ENCODE results near the gene CRKL. TPM values are rescaled to one million over a fixed set of nuclear protein-coding genes. Genes with fewer than 3 reads are reported as not detected.
A peak's percentile ranks its signal among the peaks of the same experiment; 100 is the strongest.

CRKL gene
- total RNA-seq, 1 donor from 2014 or later: 54.1 TPM

GRCh38 chr22:20981787-20982562, 64.8 kb downstream of the CRKL start, which contains the start of gene LZTR1:
LZTR1 (plus strand) TSS chr22:20982297; CDS start chr22:20982372, 75 bp downstream.
- peak; percentile 82 for DNase-seq (ENCODE audit: low spot score)

DNA sequence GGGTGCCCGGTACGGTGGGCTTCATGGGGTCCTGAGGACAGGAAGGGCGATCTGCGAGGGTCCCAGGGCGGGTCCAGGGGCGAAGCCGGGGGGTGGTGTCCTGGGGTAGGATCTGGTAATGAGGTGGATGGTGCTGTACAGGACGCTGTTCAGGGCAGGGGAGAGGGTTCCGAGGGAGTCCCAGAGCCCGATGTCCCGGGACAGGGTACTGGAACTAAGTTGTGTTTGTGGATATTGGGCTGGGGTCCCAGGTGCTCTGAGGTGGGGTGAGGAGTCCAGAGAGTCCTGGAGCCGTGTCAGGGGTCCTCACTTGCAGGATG, 65.3 kb downstream of the CRKL start:
- no peak for DNase-seq (ENCODE audit: low spot score)

GRCh38 chr22:20983081-20983771, 66.0 kb downstream of the CRKL start:
- no peak for DNase-seq (ENCODE audit: low spot score)

- no peak for DNase-seq (ENCODE audit: low spot score)
Observed at GRCh38 chr22:20985720-20986119, 68.5 kb downstream of the CRKL start.

- no peak for DNase-seq (ENCODE audit: low spot score)
Observed at GRCh38 chr22:20986365-20986764, 69.2 kb downstream of the CRKL start.

DNA sequence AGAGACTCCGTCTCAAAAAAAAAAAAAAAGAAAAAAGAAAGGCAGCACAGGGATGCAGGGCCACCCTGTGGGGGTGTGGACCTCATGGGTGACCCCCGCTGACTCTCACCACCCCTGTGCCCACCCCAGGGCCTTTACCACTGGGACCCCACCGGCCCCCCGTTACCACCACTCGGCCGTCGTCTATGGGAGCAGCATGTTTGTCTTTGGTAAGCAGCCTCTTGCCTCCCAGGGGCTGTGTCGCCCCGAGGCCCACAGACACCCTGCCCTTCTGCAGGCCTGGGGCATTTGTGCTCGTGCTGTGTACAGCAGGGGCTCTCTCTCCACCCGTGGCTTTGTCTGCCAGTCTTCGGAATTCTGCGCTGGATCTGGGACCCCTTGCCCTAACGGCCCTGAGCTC, 70.2 kb downstream of the CRKL start:
- no peak for DNase-seq (ENCODE audit: low spot score)

DNA sequence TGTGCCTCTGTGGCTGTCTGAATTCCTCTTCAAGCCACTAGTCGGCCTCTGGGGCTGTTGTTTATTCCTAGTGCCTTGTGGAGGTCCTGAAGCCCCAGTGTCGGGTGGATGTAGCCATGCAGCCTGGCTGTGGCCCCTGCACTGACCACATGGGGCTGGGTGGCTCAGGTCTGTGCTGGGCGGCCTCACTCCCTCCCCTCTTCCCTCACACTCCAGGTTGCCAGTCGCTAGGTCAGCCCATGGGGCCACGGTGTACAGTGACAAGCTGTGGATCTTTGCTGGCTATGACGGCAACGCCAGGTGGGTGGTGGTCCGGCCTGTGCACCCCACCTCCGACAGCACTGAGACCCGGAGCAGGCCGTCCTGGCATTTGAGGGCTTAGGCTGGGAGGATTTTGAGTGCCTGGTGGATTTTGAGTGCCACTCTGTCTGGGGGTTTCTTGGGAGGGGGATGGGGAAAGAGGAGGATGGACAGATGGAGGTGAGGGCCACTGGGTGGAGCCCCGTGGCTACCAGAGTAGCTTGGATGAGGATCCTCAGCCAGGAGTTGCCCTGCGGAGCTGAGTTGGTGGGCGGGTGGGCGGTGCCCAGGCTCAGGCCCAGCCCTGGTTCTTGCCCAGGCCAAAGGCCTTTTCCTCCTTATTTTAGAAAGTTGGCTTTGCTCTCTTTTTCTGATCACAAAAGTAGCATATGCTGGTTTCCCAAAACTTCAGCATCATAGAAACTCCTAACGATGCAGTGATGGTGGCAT, 71.5 kb downstream of the CRKL start:
- DNase-seq (ENCODE audit: low spot score): no peak

DNA sequence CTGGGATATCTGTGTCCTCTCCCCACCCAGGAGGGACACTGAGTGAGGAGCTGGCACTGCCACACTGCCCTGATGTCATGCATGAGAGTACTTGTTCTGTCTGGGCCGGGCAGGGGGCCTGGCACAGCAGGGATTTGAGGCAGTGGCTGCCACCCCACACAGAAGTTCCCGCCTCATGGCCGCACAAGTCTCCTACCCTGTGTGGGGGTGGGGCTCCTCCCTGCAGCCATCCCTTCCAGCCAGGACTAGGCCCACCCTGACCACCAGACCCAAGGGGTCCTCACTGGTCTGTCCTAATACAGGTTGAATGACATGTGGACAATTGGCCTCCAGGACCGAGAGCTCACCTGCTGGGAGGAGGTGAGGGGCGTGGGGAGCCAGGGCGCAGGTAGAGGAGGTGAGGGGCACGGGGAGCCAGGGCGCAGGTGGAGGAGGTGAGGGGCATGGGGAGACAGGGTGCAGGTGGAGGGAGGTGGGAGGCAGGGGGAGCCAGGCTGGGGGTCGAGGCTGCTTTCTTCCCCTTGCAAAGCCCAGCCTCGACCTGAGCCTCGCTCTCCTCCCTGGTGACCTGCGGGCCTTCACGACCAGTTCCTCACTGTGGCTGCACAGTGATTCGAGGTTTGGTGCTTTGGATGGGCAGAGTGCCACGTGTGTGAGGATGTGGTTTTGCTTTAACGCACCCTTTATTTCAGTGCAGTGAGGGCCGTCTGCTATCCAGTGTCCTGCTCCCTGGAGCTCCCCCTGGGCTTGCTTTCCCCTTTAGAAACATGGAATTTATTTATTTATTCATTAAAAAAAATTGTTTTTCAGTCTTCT, 72.3 kb downstream of the CRKL start:
- DNase-seq (ENCODE audit: low spot score): no peak

DNA sequence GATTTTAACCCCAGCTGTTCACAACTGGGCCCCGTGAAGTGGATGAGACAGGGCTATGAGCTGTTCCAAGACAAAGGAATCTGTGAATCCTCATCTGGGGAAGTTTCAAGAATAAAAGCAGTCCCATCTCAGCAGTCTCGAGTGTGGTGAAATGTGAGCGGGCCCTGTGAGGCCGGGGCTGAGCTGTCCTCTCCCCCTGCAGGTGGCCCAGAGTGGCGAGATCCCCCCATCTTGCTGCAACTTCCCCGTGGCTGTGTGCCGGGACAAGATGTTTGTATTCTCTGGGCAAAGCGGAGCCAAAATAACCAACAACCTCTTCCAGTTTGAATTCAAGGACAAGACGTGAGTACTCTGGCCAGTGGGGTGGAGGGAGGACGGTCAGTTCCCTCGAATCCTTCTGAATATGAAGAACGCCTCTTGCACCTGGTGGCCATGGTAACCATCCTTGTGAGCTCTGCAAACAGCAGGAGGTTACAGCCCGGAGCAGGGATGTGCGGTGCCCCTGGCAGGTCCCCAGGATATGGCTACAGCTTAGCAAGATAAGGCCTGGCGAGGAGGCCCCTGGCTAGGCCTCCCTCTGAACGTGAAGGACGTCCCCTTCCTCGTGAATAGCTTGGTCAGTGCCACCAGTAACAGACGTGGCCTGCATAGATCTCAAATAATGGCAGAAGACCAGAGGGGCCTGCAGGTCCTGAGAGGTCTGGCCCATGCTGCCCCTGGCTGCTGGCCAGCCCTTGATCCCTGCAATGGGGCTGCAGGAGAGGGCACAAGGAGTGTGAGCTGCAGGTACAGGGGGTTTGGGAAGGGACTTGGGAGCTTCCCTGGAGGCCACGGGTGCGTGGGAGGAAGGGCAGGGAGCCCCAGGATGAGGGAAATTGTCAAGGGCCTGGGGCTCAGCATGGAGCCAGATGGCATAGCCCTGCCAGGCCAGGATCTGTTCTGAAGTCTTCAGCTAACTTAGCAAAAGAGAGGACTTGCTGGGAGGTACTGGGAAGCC, 73.3 kb downstream of the CRKL start:
- DNase-seq (ENCODE audit: low spot score): no peak

- no peak for DNase-seq (ENCODE audit: low spot score)
Observed at GRCh38 chr22:20991252-20992055, 74.2 kb downstream of the CRKL start.

DNA sequence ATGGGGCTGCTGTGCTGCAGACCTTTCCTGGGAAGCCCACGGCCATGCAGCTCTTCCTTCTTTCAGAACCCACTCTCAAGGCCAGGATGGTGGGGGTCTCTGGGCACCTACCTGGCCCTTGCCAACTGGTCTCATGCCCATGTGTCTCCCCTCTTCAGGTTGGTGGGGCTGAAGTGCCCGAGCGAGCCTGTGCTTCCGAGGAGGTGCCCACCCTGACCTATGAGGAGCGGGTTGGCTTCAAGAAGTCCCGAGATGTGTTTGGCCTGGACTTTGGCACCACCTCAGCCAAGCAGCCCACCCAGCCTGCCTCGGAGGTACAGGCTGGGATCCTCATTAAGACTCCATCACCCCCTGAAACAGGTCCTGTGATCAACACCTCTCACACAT, 74.8 kb downstream of the CRKL start:
- no peak for DNase-seq (ENCODE audit: low spot score)

DNA sequence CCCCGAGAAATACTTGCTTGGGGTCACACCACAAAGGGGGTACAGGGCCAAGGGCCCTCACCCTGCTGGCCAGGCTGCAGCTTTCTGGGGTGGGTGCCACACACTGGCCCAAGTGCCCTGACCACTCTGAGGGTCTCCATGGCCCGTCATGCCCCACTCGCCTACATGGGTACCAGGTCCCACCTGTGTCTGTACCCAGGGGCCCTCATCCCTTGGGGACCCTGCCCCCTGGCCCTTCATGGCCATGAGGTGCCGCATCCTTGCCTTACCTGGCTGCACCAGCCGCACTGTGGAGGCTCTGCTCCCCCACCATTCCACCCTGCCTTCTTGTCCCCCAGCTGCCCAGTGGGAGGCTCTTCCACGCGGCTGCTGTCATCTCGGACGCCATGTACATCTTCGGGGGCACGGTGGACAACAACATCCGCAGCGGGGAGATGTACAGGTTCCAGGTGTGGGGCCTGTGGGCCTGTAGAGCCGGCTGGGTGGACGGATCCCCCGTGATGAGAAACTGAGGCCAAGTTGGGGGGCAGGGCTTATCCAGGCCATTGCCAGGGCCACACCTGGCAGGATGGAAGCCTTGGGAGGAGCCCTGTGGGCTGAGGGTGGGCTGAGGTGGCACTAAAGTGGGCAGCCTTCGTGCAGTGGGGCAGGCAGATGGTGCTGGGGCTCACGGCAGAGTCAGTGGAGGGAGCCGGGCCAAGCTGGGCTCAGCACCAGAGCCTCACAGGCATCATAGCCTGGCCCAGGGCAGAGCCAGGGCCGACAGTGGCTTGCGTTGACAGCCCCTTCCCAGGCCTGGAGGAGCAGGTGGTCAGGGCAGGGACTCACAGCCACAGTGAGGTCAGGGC, 75.5 kb downstream of the CRKL start:
- DNase-seq (ENCODE audit: low spot score): no peak

- DNase-seq (ENCODE audit: low spot score): no peak
Observed at GRCh38 chr22:20993304-20994127, 76.3 kb downstream of the CRKL start.

GRCh38 chr22:20994128-20994901, 77.1 kb downstream of the CRKL start:
- DNase-seq (ENCODE audit: low spot score): no peak

GRCh38 chr22:20994902-20995241, 77.7 kb downstream of the CRKL start:
- no peak for DNase-seq (ENCODE audit: low spot score)

DNA sequence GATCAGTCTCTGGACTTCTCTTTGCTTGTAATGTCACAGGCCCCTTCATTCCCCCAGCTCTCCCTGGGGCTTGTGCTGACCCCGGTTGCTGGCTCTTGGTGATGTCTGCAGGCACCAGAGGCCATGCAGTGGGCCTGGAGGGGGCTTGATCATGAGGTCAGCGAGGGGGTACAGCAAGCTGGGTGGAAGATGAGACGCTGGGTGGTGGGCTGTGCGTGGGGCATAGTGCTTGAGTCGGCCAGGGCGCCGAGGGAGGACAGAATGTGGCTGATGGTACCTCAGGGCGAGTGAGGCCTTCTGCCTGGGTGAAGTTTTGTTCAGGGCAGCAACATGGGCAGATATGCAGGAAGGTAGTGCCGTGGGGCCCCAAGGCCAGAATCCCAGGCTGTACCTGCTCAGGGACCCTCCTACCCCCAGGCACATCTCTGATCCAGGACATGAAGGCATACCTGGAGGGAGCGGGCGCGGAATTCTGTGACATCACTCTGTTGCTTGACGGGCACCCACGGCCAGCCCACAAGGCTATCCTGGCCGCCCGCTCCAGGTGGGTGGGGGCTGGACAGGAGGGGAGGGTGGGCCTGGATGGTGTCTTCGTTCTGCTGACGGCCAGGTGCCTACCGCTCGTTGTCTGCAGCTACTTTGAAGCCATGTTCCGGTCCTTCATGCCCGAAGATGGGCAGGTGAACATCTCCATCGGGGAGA, 78.3 kb downstream of the CRKL start:
- DNase-seq (ENCODE audit: low spot score): no peak

DNA sequence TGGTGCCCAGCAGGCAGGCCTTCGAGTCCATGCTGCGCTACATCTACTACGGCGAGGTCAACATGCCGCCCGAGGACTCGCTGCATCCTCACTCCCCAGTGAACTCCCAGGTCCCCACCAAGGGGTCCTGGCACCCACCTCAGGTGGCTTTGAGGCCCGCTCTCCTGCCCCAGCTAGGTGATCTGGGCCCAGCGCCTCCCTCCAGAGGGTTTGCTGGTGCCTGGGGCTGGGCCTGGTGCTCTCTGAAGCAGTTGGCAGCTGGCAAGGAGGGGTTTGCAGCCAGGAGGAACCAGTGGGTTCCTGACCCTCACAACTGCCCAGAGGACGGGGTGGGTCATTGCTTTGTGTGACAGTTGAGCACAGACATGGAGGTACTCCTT, 78.8 kb downstream of the CRKL start:
- no peak for DNase-seq (ENCODE audit: low spot score)
